Measurements from ENCODE around the gene FAM120A. TPM values are rescaled to one million over a fixed set of nuclear protein-coding genes. Genes with fewer than 3 reads are reported as not detected.

FAM120A gene
- total and polyA plus RNA-seq, 9 of the 15 experiments (the other 6 are each of a cell fraction or from before 2014, with no cell fraction given) = 8.7 to 71.0 (median 42.2) TPM

- TF ChIP-seq CTCF (IDR thresholded peaks at IDR 0.05 in 2 of 3, conservative IDR thresholded peaks at IDR 0.05 in 1 of 3; ENCODE audit: insufficient read depth in 2 of 3, low read depth in 1 of 3, low read length in 3 of 3) = peak; percentile 48 to 51 (median 50)
Observed at GRCh38 chr9:93427655-93428379, 23.7 kb upstream of the FAM120A start (continued).

- in situ Hi-C loops (cut with MboI) = no loop called here
- H3K9me3 ChIP-seq (replicated peaks; ENCODE audit: control insufficient read depth, insufficient read depth, low read depth, low read length) = no peaks in the 10 kb centered on the region
- ATAC-seq (peak; percentile 63), DNase-seq (ENCODE audit: extremely low read depth in 1 of 4, low spot score in 3 of 4) (no peak), FAIRE-seq (peak; percentile 75)
- peak overlapping the region; percentile 84 for H2AFZ ChIP-seq (ENCODE audit: low read depth, low read length)
- 5% methylated on average over 5 of the region's 5 CpGs for WGBS (ENCODE audit: insufficient coverage, low coverage, missing lambda C conversion rate)
- no peaks in the 10 kb centered on the region for H3K9me1 ChIP-seq (ENCODE audit: control insufficient read depth, insufficient read depth, low read length)
- no TSS peak for BruUV-seq (replicated peaks)
- no peak overlapping the region for H3K27ac ChIP-seq (ENCODE audit: extremely low read depth, low read depth, low read length)
- intact Hi-C loops (cut with micrococcal nuclease) = no loop called here
- peak overlapping the region; percentile 26; the same call in 1 of the 2 replicates for H3K4me2 ChIP-seq (ENCODE audit: insufficient read depth, low read length)
- H3K36me3 ChIP-seq (ENCODE audit: control insufficient read depth, insufficient read depth, low read length) = no peaks in the 10 kb centered on the region
- H3K9ac ChIP-seq (ENCODE audit: insufficient read depth in 1 of 2, low read depth in 2 of 2, low read length in 2 of 2) = no peak overlapping the region
- H3K4me3 ChIP-seq = no peak overlapping the region
- H3K79me2 ChIP-seq (ENCODE audit: control insufficient read depth, insufficient read depth, low read length) = no peaks in the 10 kb centered on the region
- no peaks in the 10 kb centered on the region for H4K20me1 ChIP-seq (replicated peaks; ENCODE audit: control insufficient read depth, insufficient read depth, low read length)
- POLR2A ChIA-PET = no interaction called here
- CTCF ChIA-PET (ENCODE audit: low intra/inter-chr PET ratio) = no interaction called here
- peaks cover 0 to 8% of the 10 kb centered on the region in 2 experiments; a peak in 1 of 5 replicates for H3K4me1 ChIP-seq (replicated peaks in 1 of 2; ENCODE audit: control insufficient read depth in 2 of 2, insufficient read depth in 2 of 2, low read length in 2 of 2)
- peaks cover 0 to 3% of the 10 kb centered on the region in 2 experiments; a peak in 1 of 5 replicates for H3K27me3 ChIP-seq (ENCODE audit: control insufficient read depth in 2 of 2, insufficient read depth in 2 of 2, low read length in 2 of 2)
- peak in 1 of 2 experiments; percentile 40; a peak in 1 of 4 replicates for TF ChIP-seq FOXA3 (CRISPR knock-in tag; conservative IDR thresholded peaks at IDR 0.05 in 1 of 2, IDR thresholded peaks at IDR 0.05 in 1 of 2)
- TF ChIP-seq ZZZ3 (IDR thresholded peaks at IDR 0.05) = no peak
- no peak for TF ChIP-seq NCOA2 (IDR thresholded peaks at IDR 0.05; ENCODE audit: partially characterized antibody in 2 of 2)
- no peak for TF ChIP-seq ZSCAN32 (CRISPR knock-in tag; IDR thresholded peaks at IDR 0.05)
- TF ChIP-seq MEF2D (tag; conservative IDR thresholded peaks at IDR 0.05; ENCODE audit: low read depth) = no peak
- TF ChIP-seq ZNF316 (IDR thresholded peaks at IDR 0.05) = peak; percentile 12; the same call in 1 of the 2 replicates
- no peak for TF ChIP-seq EZH2 (IDR thresholded peaks at IDR 0.05; ENCODE audit: borderline replicate concordance, low read depth, low read length)
- peak; percentile 53; the same call in 1 of the 2 replicates for TF ChIP-seq SPI1 (IDR thresholded peaks at IDR 0.05; ENCODE audit: borderline replicate concordance, low read depth, low read length)
- no peak for TF ChIP-seq ZBTB49 (CRISPR knock-in tag; IDR thresholded peaks at IDR 0.05; ENCODE audit: borderline replicate concordance)
- no peak for TF ChIP-seq ASH1L (IDR thresholded peaks at IDR 0.05; ENCODE audit: borderline replicate concordance, low read depth, partially characterized antibody)
Observed at GRCh38 chr9:93431539-93432105, 19.9 kb upstream of the FAM120A start.
